ENCODE data around the gene ANP32A. TPM values are rescaled to one million over a fixed set of nuclear protein-coding genes. Genes with fewer than 3 reads are reported as not detected.

The ANP32A gene
- total RNA-seq, 1 experiment from 2014 or later, result 232 TPM

- Mint-ChIP-seq H3K4me1 (no peaks in the 10 kb centered on the region), H3K27ac (no peak overlapping the region), H3K4me3 (no peak overlapping the region), H3K9me3 (no peaks in the 10 kb centered on the region), H3K27me3 (ENCODE audit: low read depth) (no peaks in the 10 kb centered on the region), H3K36me3 (no peaks in the 10 kb centered on the region)
- TF ChIP-seq SMAD4 (CRISPR knock-in tag; IDR thresholded peaks at IDR 0.05) (no peak), ZNF396 (CRISPR knock-in tag; IDR thresholded peaks at IDR 0.05; ENCODE audit: borderline replicate concordance) (no peak), ZBTB21 (CRISPR knock-in tag; IDR thresholded peaks at IDR 0.05; ENCODE audit: borderline replicate concordance) (no peak)
- POLR2A ChIA-PET, result no interaction called here
- DNase-seq (ENCODE audit: low spot score), result no peak
- no peak for ATAC-seq
- CTCF ChIA-PET, result interaction anchor here (0.9 kb wide), 1 partner anchor 109 kb away, joined by 4 read pairs; no protein-coding TSS in a partner anchor
Observed at GRCh38 chr15:68765602-68766368, 54.9 kb downstream of the ANP32A start.

- ATAC-seq, result no peak
- no peaks in the 10 kb centered on the region for H3K9me3 Mint-ChIP-seq
- no peaks in the 10 kb centered on the region for H3K36me3 Mint-ChIP-seq
- TF ChIP-seq PRDM15 (CRISPR knock-in tag; IDR thresholded peaks at IDR 0.05) (no peak), ZNF263 (CRISPR knock-in tag; IDR thresholded peaks at IDR 0.05; ENCODE audit: low read depth) (no peak), ZNF671 (CRISPR knock-in tag; IDR thresholded peaks at IDR 0.05) (no peak), FOXJ3 (CRISPR knock-in tag; IDR thresholded peaks at IDR 0.05; ENCODE audit: borderline replicate concordance) (no peak), ESRRA (CRISPR knock-in tag; IDR thresholded peaks at IDR 0.05; ENCODE audit: borderline replicate concordance) (no peak), CBFB (CRISPR knock-in tag; IDR thresholded peaks at IDR 0.05; ENCODE audit: low read depth) (no peak), EMX1 (CRISPR knock-in tag; IDR thresholded peaks at IDR 0.05) (no peak), PREB (CRISPR knock-in tag; IDR thresholded peaks at IDR 0.05; ENCODE audit: borderline replicate concordance) (no peak), ZNF416 (CRISPR knock-in tag; IDR thresholded peaks at IDR 0.05) (no peak), ATF3 (CRISPR knock-in tag; conservative IDR thresholded peaks at IDR 0.05) (no peak), GABPB1 (CRISPR knock-in tag; IDR thresholded peaks at IDR 0.05) (no peak), IRF2 (CRISPR knock-in tag; IDR thresholded peaks at IDR 0.05; ENCODE audit: borderline replicate concordance, low read depth) (no peak), HMGA2 (CRISPR knock-in tag; IDR thresholded peaks at IDR 0.05) (no peak), ELF4 (CRISPR knock-in tag; IDR thresholded peaks at IDR 0.05; ENCODE audit: low read depth) (no peak), IRF1 (CRISPR knock-in tag; IDR thresholded peaks at IDR 0.05) (no peak), ZNF281 (CRISPR knock-in tag; IDR thresholded peaks at IDR 0.05) (no peak)
- no peak overlapping the region for H3K4me3 Mint-ChIP-seq
- POLR2A ChIA-PET, result no interaction called here
- CTCF ChIA-PET, result interaction anchor here (1.1 kb wide), 1 partner anchor 30 kb away, joined by 3 read pairs; no protein-coding TSS in a partner anchor
- H3K27ac Mint-ChIP-seq, result no peak overlapping the region
- H3K4me1 Mint-ChIP-seq, result no peaks in the 10 kb centered on the region
- H3K27me3 Mint-ChIP-seq (ENCODE audit: low read depth), result no peaks in the 10 kb centered on the region; the same call in 1 of the 2 replicates
- DNase-seq (ENCODE audit: low spot score), result no peak
Observed at GRCh38 chr15:68764090-68764489, 56.6 kb downstream of the ANP32A start.
